HG02610 (cell line): ENCODE results near the gene KAT6B.
"Not testable (repeated sequence)": the region's sequence is repeated elsewhere in the genome, so short reads cannot be mapped to it uniquely, and the experiment has no call there.

Experiments used
- ATAC-seq: cut with Tn5 transposase; IDR thresholded peaks from one replicate; pipeline ENCODE4 v1.9.1; 2021; ENCODE audit warnings: mild to moderate bottlenecking, moderate library complexity; ENCODE audit not compliant: unreplicated experiment

KAT6B gene

GRCh38 chr10:74887614-74888284, 61.3 kb downstream of the KAT6B start:
- ATAC-seq, result no peak

GRCh38 chr10:74888962-74889661, 62.7 kb downstream of the KAT6B start:
- no peak for ATAC-seq

- no peak for ATAC-seq
Observed at GRCh38 chr10:74889662-74889998, 63.2 kb downstream of the KAT6B start.

GRCh38 chr10:74890460-74890859, 64.1 kb downstream of the KAT6B start:
- ATAC-seq, result no peak

GRCh38 chr10:74891053-74891452, 64.7 kb downstream of the KAT6B start:
- no peak for ATAC-seq

- no peak for ATAC-seq
Observed at GRCh38 chr10:74892839-74893238, 66.4 kb downstream of the KAT6B start.

- ATAC-seq, result not testable (repeated sequence)
Observed at GRCh38 chr10:74893329-74893728, 66.9 kb downstream of the KAT6B start.

GRCh38 chr10:74896788-74897527, 70.6 kb downstream of the KAT6B start:
- no peak for ATAC-seq

GRCh38 chr10:74898201-74898976, 72.0 kb downstream of the KAT6B start:
- ATAC-seq, result peak; percentile 83

GRCh38 chr10:74900297-74900696, 73.9 kb downstream of the KAT6B start:
- ATAC-seq, result peak; percentile 48

- no peak for ATAC-seq
Observed at GRCh38 chr10:74901301-74901700, 74.9 kb downstream of the KAT6B start.

GRCh38 chr10:74901867-74902450, 75.6 kb downstream of the KAT6B start:
- ATAC-seq, result no peak

GRCh38 chr10:74903491-74903890, 77.1 kb downstream of the KAT6B start:
- no peak for ATAC-seq

- ATAC-seq, result no peak
Observed at GRCh38 chr10:74906611-74907198, 80.3 kb downstream of the KAT6B start.

GRCh38 chr10:74909670-74910069, 83.3 kb downstream of the KAT6B start:
- ATAC-seq, result no peak

GRCh38 chr10:74910241-74910975, 84.0 kb downstream of the KAT6B start:
- no peak for ATAC-seq

GRCh38 chr10:74910976-74911350, 84.6 kb downstream of the KAT6B start:
- ATAC-seq, result no peak

- ATAC-seq, result no peak
Observed at GRCh38 chr10:74912182-74912581, 85.8 kb downstream of the KAT6B start.

GRCh38 chr10:74912682-74913081, 86.3 kb downstream of the KAT6B start:
- no peak for ATAC-seq
